HG02970 (cell line): ENCODE measurements around the gene DCAF11.
A peak's percentile ranks its signal among the peaks of the same experiment; 100 is the strongest.

Experiments
- ATAC-seq: cut with Tn5 transposase; IDR thresholded peaks from one replicate; pipeline ENCODE4 v1.9.1; 2021; ENCODE audit warnings: mild to moderate bottlenecking, moderate library complexity, moderate number of reproducible peaks; ENCODE audit not compliant: unreplicated experiment, low FRiP score

The DCAF11 gene

GRCh38 chr14:24136684-24137528, 22.3 kb downstream of the DCAF11 start:
- ATAC-seq: no peak

GRCh38 chr14:24137529-24138395, 23.2 kb downstream of the DCAF11 start:
- ATAC-seq: no peak

GRCh38 chr14:24138396-24139271, 24.1 kb downstream of the DCAF11 start:
- no peak for ATAC-seq

- ATAC-seq: no peak
Observed at GRCh38 chr14:24139272-24139934, 24.8 kb downstream of the DCAF11 start.

GRCh38 chr14:24141097-24141880, 26.7 kb downstream of the DCAF11 start, which contains the start of gene EMC9:
TSS of gene EMC9 (minus strand) at chr14:24141591. CDS start at chr14:24141304, 287 bp downstream.
- peak; percentile 84 for ATAC-seq

- no peak for ATAC-seq
Observed at GRCh38 chr14:24143511-24143910, 28.9 kb downstream of the DCAF11 start.

- ATAC-seq: no peak
Observed at GRCh38 chr14:24144451-24144850, 29.9 kb downstream of the DCAF11 start.

GRCh38 chr14:24145219-24145618, 30.6 kb downstream of the DCAF11 start:
- no peak for ATAC-seq

GRCh38 chr14:24145690-24146452, 31.3 kb downstream of the DCAF11 start:
- ATAC-seq: no peak

- ATAC-seq: peak; percentile 53
Observed at GRCh38 chr14:24146453-24146977, 31.9 kb downstream of the DCAF11 start, which contains the start of gene PSME2. TSS of gene PSME2 (minus strand) at chr14:24146610. CDS start at chr14:24146581, 29 bp downstream.

GRCh38 chr14:24146978-24147760, 32.6 kb downstream of the DCAF11 start, which contains the start of gene RNF31:
TSS of gene RNF31 (plus strand) at chr14:24147498. CDS start at chr14:24147699, 201 bp downstream.
- peak; percentile 78 for ATAC-seq

GRCh38 chr14:24147761-24148428, 33.3 kb downstream of the DCAF11 start:
- ATAC-seq: peak; percentile 1

- ATAC-seq: no peak
Observed at GRCh38 chr14:24149302-24149969, 34.9 kb downstream of the DCAF11 start.

- no peak for ATAC-seq
Observed at GRCh38 chr14:24150061-24150460, 35.5 kb downstream of the DCAF11 start.

- ATAC-seq: no peak
Observed at GRCh38 chr14:24150567-24150966, 36.0 kb downstream of the DCAF11 start.

- ATAC-seq: no peak
Observed at GRCh38 chr14:24150993-24151392, 36.4 kb downstream of the DCAF11 start.
